GM21360 (cell line): Measurements from ENCODE around the gene CTSW.
"Not testable (repeated sequence)": the region's sequence is repeated elsewhere in the genome, so short reads cannot be mapped to it uniquely, and the experiment has no call there.

Experiments
- ATAC-seq: cut with Tn5 transposase; IDR thresholded peaks from one replicate; pipeline ENCODE4 v1.9.1; 2021; ENCODE audit warnings: mild to moderate bottlenecking, moderate library complexity; ENCODE audit not compliant: unreplicated experiment

CTSW gene

GRCh38 chr11:65879617-65880016 lies at the start of gene CTSW:
Gene CTSW, plus strand, starts transcription at chr11:65879837. Its CDS starts 18 bp downstream, at chr11:65879855.
- ATAC-seq = no peak

- ATAC-seq = not testable (repeated sequence)
Measured at GRCh38 chr11:65832231-65832630, 47.4 kb upstream of the CTSW start.

- ATAC-seq = peak; percentile 85
Measured at GRCh38 chr11:65833297-65834030, 46.2 kb upstream of the CTSW start, which contains the start of gene SNX32. Gene SNX32, plus strand, starts transcription at chr11:65833963. Its CDS starts 103 bp downstream, at chr11:65834066.

- ATAC-seq = no peak
Measured at GRCh38 chr11:65834202-65834601, 45.4 kb upstream of the CTSW start.

GRCh38 chr11:65842144-65842543 lies 37.5 kb upstream of the CTSW start:
- no peak for ATAC-seq

GRCh38 chr11:65843811-65844210 lies 35.8 kb upstream of the CTSW start:
- no peak for ATAC-seq

- no peak for ATAC-seq
Measured at GRCh38 chr11:65844231-65844872, 35.3 kb upstream of the CTSW start.

- no peak for ATAC-seq
Measured at GRCh38 chr11:65847746-65848145, 31.9 kb upstream of the CTSW start.

- not testable (repeated sequence) for ATAC-seq
Measured at GRCh38 chr11:65848693-65849092, 30.9 kb upstream of the CTSW start.

- no peak for ATAC-seq
Measured at GRCh38 chr11:65849366-65849765, 30.3 kb upstream of the CTSW start.

GRCh38 chr11:65849771-65850216 lies 29.8 kb upstream of the CTSW start:
- no peak for ATAC-seq

GRCh38 chr11:65850217-65851082 lies 29.2 kb upstream of the CTSW start:
- ATAC-seq = no peak

- no peak for ATAC-seq
Measured at GRCh38 chr11:65851083-65851579, 28.5 kb upstream of the CTSW start.

GRCh38 chr11:65851811-65852507 lies 27.7 kb upstream of the CTSW start:
- no peak for ATAC-seq

- no peak for ATAC-seq
Measured at GRCh38 chr11:65852508-65853245, 27.0 kb upstream of the CTSW start.

- no peak for ATAC-seq
Measured at GRCh38 chr11:65853246-65853979, 26.2 kb upstream of the CTSW start.

GRCh38 chr11:65854161-65854592 lies 25.5 kb upstream of the CTSW start:
- no peak for ATAC-seq

GRCh38 chr11:65854852-65855837 lies 24.5 kb upstream of the CTSW start:
- ATAC-seq = no peak
